AG09309 (cell line): ENCODE results near the gene GABBR2.

Experiments
- DNase-seq: peaks from one replicate; pipeline ENCODE4 v3.0.0-alpha.2; 2010; ENCODE audit warnings: low read depth
- H3K4me3 ChIP-seq: 2 replicates; pipeline ENCODE4 v1.5.1; 2011; ENCODE audit warnings: mild to moderate bottlenecking, low read depth, low read length, moderate library complexity; ENCODE audit not compliant: control insufficient read depth
- TF ChIP-seq, protein P1 (sequence below): IDR thresholded peaks from 2 replicates; pipeline ENCODE4 v1.5.1; 2011; ENCODE audit warnings: mild to moderate bottlenecking, low read depth, low read length, inconsistent platforms; ENCODE audit not compliant: insufficient read depth, control insufficient read depth; ENCODE audit errors: missing control alignments

Gene GABBR2

GRCh38 chr9:98391406-98391805 lies 317.3 kb downstream of the GABBR2 start:
- DNase-seq, result no peak
- H3K4me3 ChIP-seq, result no peak overlapping the region
- TF ChIP-seq, protein P1, sequence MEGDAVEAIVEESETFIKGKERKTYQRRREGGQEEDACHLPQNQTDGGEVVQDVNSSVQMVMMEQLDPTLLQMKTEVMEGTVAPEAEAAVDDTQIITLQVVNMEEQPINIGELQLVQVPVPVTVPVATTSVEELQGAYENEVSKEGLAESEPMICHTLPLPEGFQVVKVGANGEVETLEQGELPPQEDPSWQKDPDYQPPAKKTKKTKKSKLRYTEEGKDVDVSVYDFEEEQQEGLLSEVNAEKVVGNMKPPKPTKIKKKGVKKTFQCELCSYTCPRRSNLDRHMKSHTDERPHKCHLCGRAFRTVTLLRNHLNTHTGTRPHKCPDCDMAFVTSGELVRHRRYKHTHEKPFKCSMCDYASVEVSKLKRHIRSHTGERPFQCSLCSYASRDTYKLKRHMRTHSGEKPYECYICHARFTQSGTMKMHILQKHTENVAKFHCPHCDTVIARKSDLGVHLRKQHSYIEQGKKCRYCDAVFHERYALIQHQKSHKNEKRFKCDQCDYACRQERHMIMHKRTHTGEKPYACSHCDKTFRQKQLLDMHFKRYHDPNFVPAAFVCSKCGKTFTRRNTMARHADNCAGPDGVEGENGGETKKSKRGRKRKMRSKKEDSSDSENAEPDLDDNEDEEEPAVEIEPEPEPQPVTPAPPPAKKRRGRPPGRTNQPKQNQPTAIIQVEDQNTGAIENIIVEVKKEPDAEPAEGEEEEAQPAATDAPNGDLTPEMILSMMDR, result no peak

DNA sequence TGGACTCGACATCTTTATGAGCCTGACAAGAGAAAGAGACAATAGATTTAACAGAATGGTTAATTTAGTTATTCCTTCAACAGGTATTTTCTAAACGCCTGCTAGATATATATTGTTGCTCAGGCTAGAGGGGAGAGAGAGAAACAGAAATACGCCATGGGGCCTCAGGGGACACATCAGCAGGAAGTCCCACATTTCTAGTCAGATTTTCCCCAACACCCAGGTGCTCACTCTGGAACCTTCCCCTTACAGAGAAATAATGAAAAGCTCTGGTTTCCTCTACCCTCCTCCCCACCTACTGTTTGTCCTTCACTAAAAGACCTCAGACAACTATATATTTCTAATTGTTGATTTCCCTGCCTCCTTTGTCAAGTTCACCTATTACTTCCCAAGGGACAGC lies 323.0 kb downstream of the GABBR2 start:
- DNase-seq, result no peak
- no peak overlapping the region for H3K4me3 ChIP-seq
- TF ChIP-seq, protein P1, result no peak

DNA sequence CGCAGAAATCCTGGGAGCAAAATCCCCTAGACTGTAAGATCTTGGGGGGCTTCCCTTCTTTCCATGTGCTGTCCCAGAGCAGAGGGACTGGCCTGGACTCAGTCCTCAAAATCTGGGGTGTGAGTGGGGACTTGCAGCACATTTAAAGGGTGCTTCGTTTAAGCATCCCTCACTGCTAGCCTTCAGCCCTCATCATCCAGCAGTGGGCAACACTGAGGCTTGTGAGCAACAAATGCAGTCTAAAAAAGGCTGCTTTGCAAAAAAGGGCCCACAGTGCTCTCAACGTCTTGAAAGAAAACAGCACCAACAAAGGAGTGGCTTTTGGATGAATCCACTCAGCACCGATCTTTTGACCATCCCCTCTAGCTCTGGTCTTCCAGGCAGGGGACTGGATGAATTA lies 325.0 kb downstream of the GABBR2 start:
- DNase-seq, result no peak
- no peak overlapping the region for H3K4me3 ChIP-seq
- TF ChIP-seq, protein P1, result peak; percentile 45

GRCh38 chr9:98381311-98382103 lies 327.2 kb downstream of the GABBR2 start:
- TF ChIP-seq, protein P1, result no peak
- DNase-seq, result no peak

DNA sequence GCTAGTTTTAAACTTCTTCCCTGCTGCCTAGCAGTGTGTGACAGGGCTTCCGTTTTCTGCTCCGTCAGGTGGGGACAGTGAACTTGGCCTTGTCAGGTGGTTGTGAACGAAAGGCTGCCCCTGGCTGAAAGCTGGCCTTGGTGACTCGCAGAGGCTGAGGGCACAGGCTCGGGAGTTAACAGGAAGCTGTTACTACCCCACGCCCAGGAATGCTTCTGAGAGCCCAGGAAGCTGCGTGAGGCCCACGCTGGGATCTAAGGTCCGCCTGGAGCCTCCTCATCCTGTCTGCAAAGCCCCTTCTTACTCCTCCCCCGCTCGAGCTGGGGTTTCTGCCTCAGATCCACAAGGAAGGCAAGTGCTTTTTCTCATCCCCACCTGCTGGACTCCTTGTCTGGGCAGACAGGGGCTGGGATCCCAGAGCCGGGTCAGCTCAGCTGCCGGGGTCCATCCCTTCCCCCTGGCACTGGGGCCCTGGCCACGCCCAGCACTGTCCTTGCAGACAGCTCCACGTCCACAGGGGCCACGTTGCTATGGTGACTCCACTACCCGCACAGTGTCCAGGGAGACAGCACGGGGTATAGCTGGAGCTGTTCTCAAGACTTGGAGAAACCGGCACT lies 328.6 kb downstream of the GABBR2 start:
- TF ChIP-seq, protein P1, result no peak
- peak; percentile 8 for DNase-seq

More at GRCh38 chr9:98381311-98382103, 327.2 kb downstream of the GABBR2 start:
- H3K4me3 ChIP-seq, result no peak overlapping the region

GRCh38 chr9:98379572-98379971 lies 329.2 kb downstream of the GABBR2 start:
- DNase-seq, result no peak
- no peak overlapping the region for H3K4me3 ChIP-seq
- TF ChIP-seq, protein P1, result no peak

More for the DNA sequence above, 328.6 kb downstream of the GABBR2 start:
- no peak overlapping the region for H3K4me3 ChIP-seq
